ENCODE results near the gene QRICH1.

Gene QRICH1

DNA sequence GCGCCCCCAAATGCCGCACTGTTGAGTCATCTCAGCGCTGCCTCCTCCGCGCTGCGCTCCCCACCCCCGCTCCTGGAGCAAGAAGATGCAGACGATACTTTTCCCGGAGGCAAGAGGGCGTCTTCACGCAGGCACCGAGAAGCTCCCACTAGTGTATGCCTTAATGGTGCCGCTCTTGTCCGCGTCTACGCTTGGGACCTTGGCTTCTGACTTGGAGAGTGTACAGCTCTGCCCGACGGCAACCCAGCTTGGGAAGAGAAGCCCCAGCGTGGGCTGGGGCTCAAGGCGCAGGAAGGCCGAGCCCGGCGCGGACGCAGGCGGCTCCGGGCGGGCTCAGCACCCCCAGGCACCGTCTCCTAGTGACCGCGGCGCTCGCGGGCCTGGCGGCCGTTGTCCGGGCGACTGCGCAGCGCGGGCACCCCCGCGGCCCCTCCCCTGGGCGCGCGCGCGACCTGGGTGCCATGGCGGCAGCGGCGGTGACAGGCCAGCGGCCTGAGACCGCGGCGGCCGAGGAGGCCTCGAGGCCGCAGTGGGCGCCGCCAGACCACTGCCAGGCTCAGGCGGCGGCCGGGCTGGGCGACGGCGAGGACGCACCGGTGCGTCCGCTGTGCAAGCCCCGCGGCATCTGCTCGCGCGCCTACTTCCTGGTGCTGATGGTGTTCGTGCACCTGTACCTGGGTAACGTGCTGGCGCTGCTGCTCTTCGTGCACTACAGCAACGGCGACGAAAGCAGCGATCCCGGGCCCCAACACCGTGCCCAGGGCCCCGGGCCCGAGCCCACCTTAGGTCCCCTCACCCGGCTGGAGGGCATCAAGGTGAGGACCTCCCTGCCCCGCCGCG, 103.9 kb downstream of the QRICH1 start, which contains the start of gene P4HTM:
Gene P4HTM (plus strand): TSS at position 446 of the 840 bp plus-strand sequence. CDS start 16 bp downstream, at position 462.
- H3K4me3 ChIP-seq (ENCODE audit: low read length) = peak within 1 kb of the TSS; percentile 91
- peak within 1 kb of the TSS; percentile 85 for H3K9ac ChIP-seq (ENCODE audit: low read depth, low read length)

DNA sequence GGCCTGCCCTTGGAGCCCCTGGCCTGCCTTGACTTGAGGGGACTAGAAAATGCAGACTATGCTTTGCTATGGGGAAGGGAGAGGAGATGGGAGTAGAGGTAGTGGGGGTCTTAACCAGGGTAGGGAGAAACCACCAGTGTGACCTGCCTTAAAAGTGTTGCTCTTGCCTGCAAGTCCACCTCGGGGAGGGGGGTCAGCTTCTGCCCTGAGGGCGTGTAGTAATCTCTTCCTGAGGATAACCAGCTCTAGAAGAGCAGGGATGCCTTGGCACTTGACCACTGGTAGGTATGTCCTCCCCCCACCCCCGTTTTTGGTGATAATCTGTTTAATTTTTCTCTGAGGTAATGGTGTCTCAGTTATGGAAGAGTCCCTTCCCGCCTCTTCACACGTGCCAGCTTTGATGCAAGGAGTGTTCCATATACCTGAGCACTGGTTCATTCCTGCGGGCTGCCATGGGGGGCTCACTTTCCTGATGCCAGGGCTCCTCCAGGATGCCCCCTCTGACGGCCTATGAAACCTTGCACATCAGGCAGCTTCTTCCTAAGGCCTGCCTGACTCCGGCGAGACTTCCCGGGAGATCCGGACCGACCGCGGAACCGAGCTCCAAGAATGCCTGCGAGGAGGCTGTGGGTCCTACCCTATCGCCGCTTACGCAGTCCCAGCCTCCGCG, 104.6 kb downstream of the QRICH1 start:
- Histone ChIP-seq H3K9me3 (ENCODE audit: insufficient read depth, low read depth, low read length) (no peaks in the 10 kb centered on the region), H3K4me1 (ENCODE audit: insufficient read depth, low read length) (peaks cover 13% of the 10 kb centered on the region)

More for the DNA sequence above, 103.9 kb downstream of the QRICH1 start, which contains the start of gene P4HTM:
- H3K4me1 ChIP-seq (ENCODE audit: insufficient read depth, low read length) = peaks cover 13% of the 10 kb centered on the region
- no peaks in the 10 kb centered on the region for H3K9me3 ChIP-seq (ENCODE audit: insufficient read depth, low read depth, low read length)
- H3K36me3 ChIP-seq (ENCODE audit: insufficient read depth, low read depth, low read length) = peaks cover 19% of the 10 kb centered on the region
- H3K27ac ChIP-seq (ENCODE audit: low read length) = peak within 1 kb of the TSS; percentile 78
- no peaks in the 10 kb centered on the region for H3K27me3 ChIP-seq (ENCODE audit: insufficient read depth, low read length)

DNA sequence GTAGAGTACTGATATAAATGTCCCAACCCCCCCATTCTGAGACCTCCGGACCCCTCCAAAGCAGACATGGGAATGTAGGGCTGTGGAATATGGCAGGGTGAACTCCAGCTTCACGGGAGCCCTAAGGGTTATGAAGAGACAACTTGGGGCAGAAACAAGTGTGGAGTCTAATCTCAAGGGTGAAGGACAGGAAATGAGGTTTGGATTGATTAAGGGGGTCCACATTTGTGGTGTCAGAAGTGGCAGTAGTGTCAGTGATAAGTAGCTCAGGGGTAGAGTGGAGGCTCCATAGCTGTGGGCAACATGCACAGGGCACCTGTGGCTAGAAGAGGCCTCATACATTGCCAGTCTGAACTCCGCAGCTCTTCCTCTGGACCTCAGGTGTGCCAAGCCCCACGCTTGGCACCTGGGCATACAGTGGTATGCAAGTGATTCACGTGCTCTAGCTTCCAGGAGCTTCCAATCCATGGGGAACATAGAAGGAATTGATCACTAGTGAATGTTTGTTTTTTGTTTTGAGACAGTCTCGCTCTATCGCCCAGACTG, 108.0 kb downstream of the QRICH1 start:
- H3K4me1 ChIP-seq (ENCODE audit: insufficient read depth, low read length) = peaks cover 6% of the 10 kb centered on the region; the same call in 1 of the 2 replicates
- no peaks in the 10 kb centered on the region for H3K27me3 ChIP-seq (ENCODE audit: insufficient read depth, low read length)
- no peak overlapping the region for H3K4me3 ChIP-seq (ENCODE audit: low read length)
- no peak overlapping the region for H3K9ac ChIP-seq (ENCODE audit: low read depth, low read length)
- no peaks in the 10 kb centered on the region for H3K9me3 ChIP-seq (ENCODE audit: insufficient read depth, low read depth, low read length)
- H3K27ac ChIP-seq (ENCODE audit: low read length) = no peak overlapping the region
- H3K36me3 ChIP-seq (ENCODE audit: insufficient read depth, low read depth, low read length) = peaks cover 52% of the 10 kb centered on the region

More for the DNA sequence above, 104.6 kb downstream of the QRICH1 start:
- Histone ChIP-seq H3K27me3 (ENCODE audit: insufficient read depth, low read length) (no peaks in the 10 kb centered on the region), H3K4me3 (ENCODE audit: low read length) (peak overlapping the region; percentile 91), H3K27ac (ENCODE audit: low read length) (peak overlapping the region; percentile 78), H3K36me3 (ENCODE audit: insufficient read depth, low read depth, low read length) (peaks cover 21% of the 10 kb centered on the region), H3K9ac (ENCODE audit: low read depth, low read length) (peak overlapping the region; percentile 85)

DNA sequence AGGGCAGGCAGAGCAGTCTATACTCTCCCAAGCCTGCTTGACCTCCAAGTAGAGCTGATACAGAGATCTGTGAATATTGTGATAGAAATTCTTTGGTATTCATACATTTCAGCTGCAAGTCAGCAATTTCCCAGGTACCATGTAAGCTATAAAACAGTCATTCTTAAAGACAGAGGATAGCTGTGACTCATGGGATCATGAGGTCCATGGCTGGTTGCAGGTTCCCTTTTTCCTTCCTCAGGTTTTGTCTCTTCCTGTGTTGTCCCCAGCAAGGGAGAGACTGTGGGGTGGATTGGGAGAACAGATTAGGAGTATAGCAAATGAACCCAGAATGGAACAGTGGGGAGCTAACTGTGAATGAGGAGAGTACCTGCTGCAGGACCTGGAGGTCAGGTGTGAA, 109.2 kb downstream of the QRICH1 start:
- Histone ChIP-seq H3K27ac (ENCODE audit: low read length) (no peak overlapping the region), H3K36me3 (ENCODE audit: insufficient read depth, low read depth, low read length) (peaks cover 63% of the 10 kb centered on the region), H3K9ac (ENCODE audit: low read depth, low read length) (no peak overlapping the region), H3K9me3 (ENCODE audit: insufficient read depth, low read depth, low read length) (no peaks in the 10 kb centered on the region), H3K4me1 (ENCODE audit: insufficient read depth, low read length) (peaks cover 5% of the 10 kb centered on the region; the same call in 1 of the 2 replicates), H3K4me3 (ENCODE audit: low read length) (no peak overlapping the region), H3K27me3 (ENCODE audit: insufficient read depth, low read length) (no peaks in the 10 kb centered on the region)

DNA sequence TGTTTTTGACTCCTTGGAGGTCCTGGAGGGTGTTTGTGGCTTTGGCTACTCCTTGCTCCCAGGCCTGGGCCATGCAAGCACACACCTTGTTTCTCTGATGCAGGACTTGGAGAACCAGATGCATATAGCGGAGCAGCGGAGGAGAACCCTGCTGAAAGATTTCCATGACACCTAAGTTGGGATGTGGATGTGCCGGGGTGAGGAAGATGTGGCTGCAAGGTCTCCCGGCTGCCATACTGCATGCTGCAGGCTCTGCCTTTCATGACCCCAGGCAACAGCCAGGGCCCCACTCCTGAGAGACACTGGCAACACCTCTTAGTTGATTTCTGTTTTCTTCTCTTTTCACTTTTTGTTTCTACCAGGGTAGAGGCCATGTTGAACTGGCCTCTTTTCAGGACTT, 110.8 kb downstream of the QRICH1 start:
- Histone ChIP-seq H3K36me3 (ENCODE audit: insufficient read depth, low read depth, low read length) (peaks cover 76% of the 10 kb centered on the region), H3K9ac (ENCODE audit: low read depth, low read length) (no peak overlapping the region), H3K27me3 (ENCODE audit: insufficient read depth, low read length) (no peaks in the 10 kb centered on the region), H3K27ac (ENCODE audit: low read length) (no peak overlapping the region), H3K4me1 (ENCODE audit: insufficient read depth, low read length) (no peaks in the 10 kb centered on the region), H3K4me3 (ENCODE audit: low read length) (no peak overlapping the region), H3K9me3 (ENCODE audit: insufficient read depth, low read depth, low read length) (no peaks in the 10 kb centered on the region)

DNA sequence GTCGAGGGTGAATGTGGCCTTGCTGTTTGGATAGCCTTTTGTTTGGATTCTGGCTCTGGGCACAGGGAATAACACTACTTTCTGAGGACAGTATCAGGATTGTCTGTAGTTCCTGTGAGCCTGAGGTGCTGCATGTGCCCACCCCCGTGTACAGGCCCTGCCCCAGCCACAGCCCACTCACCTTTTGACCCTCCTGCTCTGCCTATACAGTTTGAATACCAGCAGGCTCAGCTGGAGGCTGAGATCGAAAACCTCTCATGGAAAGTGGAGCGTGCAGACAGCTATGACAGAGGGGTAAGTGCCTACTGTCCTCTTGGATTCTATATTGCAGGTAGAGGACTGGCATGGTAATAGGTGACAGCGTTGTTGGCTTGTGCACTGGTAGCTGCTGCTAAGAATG, 111.2 kb downstream of the QRICH1 start:
- H3K9ac ChIP-seq (ENCODE audit: low read depth, low read length) = no peak overlapping the region
- H3K27me3 ChIP-seq (ENCODE audit: insufficient read depth, low read length) = no peaks in the 10 kb centered on the region
- no peak overlapping the region for H3K27ac ChIP-seq (ENCODE audit: low read length)
- peaks cover 80% of the 10 kb centered on the region for H3K36me3 ChIP-seq (ENCODE audit: insufficient read depth, low read depth, low read length)
- no peaks in the 10 kb centered on the region for H3K9me3 ChIP-seq (ENCODE audit: insufficient read depth, low read depth, low read length)
- H3K4me1 ChIP-seq (ENCODE audit: insufficient read depth, low read length) = no peaks in the 10 kb centered on the region
- H3K4me3 ChIP-seq (ENCODE audit: low read length) = no peak overlapping the region

DNA sequence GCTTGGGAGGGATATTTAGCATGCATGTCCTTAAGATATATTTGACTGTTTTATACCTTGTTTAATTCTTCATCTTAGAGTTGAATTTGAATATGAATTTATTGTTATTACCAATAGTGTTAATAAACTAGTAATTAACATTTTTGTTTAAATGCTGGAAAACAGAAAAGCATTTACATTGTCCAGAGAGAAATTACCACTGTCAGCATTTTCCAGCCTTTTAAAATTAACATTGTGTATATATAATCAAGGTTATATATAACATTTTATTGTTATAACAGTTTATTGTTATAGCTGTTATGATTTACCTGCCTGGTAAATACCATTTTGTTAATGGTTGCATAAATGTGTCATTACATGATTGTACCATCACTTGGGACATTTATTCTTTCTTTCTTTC, 111.9 kb downstream of the QRICH1 start:
- Histone ChIP-seq H3K4me1 (ENCODE audit: insufficient read depth, low read length) (no peaks in the 10 kb centered on the region), H3K4me3 (ENCODE audit: low read length) (no peak overlapping the region), H3K9ac (ENCODE audit: low read depth, low read length) (no peak overlapping the region), H3K9me3 (ENCODE audit: insufficient read depth, low read depth, low read length) (no peaks in the 10 kb centered on the region), H3K27ac (ENCODE audit: low read length) (no peak overlapping the region), H3K27me3 (ENCODE audit: insufficient read depth, low read length) (no peaks in the 10 kb centered on the region), H3K36me3 (ENCODE audit: insufficient read depth, low read depth, low read length) (peaks cover 85% of the 10 kb centered on the region)

DNA sequence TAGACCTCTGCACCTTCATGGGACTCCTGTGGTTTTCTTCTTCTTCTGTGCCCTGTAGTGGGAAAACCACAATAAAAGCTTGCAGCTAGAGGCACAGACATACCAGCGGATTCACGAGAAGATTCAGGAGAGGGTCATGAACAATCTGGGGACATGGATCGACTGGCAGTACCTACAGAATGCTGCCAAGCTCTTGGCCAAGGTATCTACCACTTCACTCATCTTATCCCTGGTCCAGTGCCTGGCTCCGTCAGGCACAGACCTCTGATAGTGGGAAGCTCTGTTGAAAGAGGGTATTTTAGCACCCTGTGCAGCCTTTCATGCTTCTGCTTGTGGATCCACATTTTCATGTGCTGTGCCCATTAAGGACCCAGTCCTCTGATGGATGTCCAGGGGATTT, 113.6 kb downstream of the QRICH1 start:
- no peaks in the 10 kb centered on the region for H3K4me1 ChIP-seq (ENCODE audit: insufficient read depth, low read length)
- H3K9ac ChIP-seq (ENCODE audit: low read depth, low read length) = no peak overlapping the region
- no peak overlapping the region for H3K27ac ChIP-seq (ENCODE audit: low read length)
- peaks cover 94% of the 10 kb centered on the region for H3K36me3 ChIP-seq (ENCODE audit: insufficient read depth, low read depth, low read length)
- H3K9me3 ChIP-seq (ENCODE audit: insufficient read depth, low read depth, low read length) = no peaks in the 10 kb centered on the region
- no peak overlapping the region for H3K4me3 ChIP-seq (ENCODE audit: low read length)
- no peaks in the 10 kb centered on the region for H3K27me3 ChIP-seq (ENCODE audit: insufficient read depth, low read length)

All from iPS-20b (cell line).